Cardiac fibroblast (primary cell): ENCODE results near the gene S100A9.
"Not testable (repeated sequence)": the region's sequence is repeated elsewhere in the genome, so short reads cannot be mapped to it uniquely, and the experiment has no call there.

Experiments used
- DNase-seq, 2 donors: peaks; one replicate each; pipeline versions ENCODE4 v3.0.0 to v3.0.0-alpha.2; 2010; ENCODE audit warnings: low read depth in 2 of 2
- H3K4me3 ChIP-seq, 2 donors: replicated peaks in 1 of 2; 1 replicate in 1 of 2; 2 replicates in 1 of 2; pipeline ENCODE4 v1.5.1; 2011; ENCODE audit warnings: low read depth in 2 of 2, low read length in 2 of 2, mild to moderate bottlenecking in 2 of 2, moderate library complexity in 1 of 2
- CTCF ChIP-seq: IDR thresholded peaks from one replicate; pipeline ENCODE4 v1.5.1; 2011; ENCODE audit warnings: low read depth, mild to moderate bottlenecking, low read length, inconsistent platforms

Gene S100A9

GRCh38 chr1:153400244-153400643 lies 42.6 kb downstream of the S100A9 start:
- TF ChIP-seq CTCF, result no peak
- DNase-seq, result peak; percentile 3 to 5
- H3K4me3 ChIP-seq, result no peak overlapping the region

DNA sequence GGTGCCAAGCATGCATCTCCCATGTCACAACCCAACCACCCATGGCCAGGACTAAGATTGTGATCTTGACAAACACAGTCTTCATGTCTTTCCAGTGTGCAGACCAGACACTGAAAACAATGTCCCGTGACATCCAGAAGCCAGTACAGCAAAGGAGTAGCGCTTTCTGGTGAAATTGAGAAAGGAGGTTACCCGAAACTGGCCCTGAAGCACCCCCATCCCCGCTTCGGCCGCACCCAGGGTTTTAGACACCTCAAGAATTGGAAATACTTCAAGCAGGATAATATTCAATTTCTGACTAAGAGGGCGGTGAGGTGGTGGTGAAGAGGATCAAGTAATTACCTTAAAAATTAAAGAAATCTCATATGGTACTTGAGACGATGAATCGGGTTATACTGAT lies 43.8 kb downstream of the S100A9 start:
- TF ChIP-seq CTCF, result no peak
- DNase-seq, result no peak
- H3K4me3 ChIP-seq, result no peak overlapping the region

DNA sequence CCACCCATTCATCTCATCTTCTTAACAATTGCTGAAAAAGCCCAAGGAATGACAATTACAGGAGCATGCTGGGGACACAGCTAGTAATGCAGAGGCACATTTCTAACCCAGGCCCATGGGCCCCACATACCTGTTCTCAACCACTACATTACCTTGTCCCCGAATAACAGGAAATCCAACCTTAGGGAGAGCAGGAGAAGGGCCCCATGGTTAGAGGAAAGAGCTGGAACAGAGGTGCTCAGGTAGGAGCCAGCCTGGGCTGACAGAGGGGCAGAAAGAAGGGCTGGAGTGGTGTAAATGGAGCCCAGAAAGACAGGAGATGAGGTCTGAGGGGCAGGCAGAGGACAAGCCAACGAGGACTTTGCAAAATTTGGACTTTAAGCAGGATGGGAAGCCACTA lies 44.6 kb downstream of the S100A9 start:
- no peak for DNase-seq
- no peak overlapping the region for H3K4me3 ChIP-seq

DNA sequence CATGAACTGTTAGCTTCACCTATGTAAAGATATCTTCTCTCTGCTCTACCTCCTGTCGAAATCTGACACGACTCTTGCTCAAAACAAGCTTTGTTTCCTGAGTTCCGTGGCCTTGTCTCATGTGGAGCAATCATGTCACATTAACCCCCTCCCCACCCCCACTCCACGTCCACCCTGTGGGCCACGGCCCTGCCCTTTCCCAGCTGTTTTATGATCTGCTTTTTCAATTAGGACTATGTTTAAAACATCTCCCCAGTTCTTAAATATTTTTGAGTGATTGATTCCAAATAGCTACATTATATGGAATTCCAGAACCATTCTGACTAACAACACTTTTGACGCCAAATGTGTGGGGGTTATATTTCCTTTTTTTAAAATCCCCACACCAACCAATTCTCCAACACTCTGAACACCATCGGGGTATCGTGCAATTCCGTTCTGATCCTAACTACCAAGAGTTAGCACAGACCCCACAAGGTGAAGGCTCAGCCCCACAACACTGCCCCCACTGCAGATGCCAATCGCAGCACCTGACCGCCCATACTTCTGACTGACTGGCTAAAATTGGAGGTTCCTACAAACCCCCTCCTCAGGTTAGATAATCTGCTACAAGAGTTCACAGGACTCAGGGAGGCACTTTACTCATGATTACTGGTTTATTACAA lies 45.9 kb downstream of the S100A9 start:
- no peak for TF ChIP-seq CTCF
- DNase-seq, result no peak
- no peak overlapping the region for H3K4me3 ChIP-seq

More for the DNA sequence above, 44.6 kb downstream of the S100A9 start:
- TF ChIP-seq CTCF, result no peak

- H3K4me3 ChIP-seq, result no peak overlapping the region
- TF ChIP-seq CTCF, result no peak
- DNase-seq, result no peak
These were observed 46.5 kb downstream of the S100A9 start for GRCh38 chr1:153404086-153404635.

DNA sequence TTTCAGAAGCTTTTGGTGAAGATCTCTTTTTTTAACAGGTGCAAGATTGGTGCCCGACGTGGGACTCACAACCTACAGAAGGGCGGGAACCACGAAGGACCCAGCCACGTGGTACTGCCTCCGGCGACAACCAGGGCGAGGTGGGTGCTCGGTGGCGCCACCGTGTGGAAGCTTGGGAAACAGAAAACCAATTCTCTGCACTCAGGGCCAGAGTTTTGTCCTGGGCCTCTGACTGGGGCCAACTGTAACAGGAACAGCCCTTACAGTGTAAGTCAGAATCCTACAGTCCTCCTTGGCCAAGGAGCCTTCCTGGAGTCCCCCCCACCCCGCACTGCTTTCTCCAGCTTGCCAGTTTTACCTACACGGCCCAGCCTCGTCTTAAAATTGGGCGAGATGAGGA lies 47.1 kb downstream of the S100A9 start:
- no peak overlapping the region for H3K4me3 ChIP-seq
- peak; percentile 32 for TF ChIP-seq CTCF
- peak in 1 of 2 donors; percentile 4 for DNase-seq

GRCh38 chr1:153405825-153406599 lies 48.4 kb downstream of the S100A9 start:
- not testable (repeated sequence) for DNase-seq, H3K4me3 ChIP-seq

- not testable (repeated sequence) for H3K4me3 ChIP-seq, DNase-seq
These were observed 49.6 kb downstream of the S100A9 start for GRCh38 chr1:153407274-153407673.
